Measurements from ENCODE around the gene HOXD9. TPM values are rescaled to one million over a fixed set of nuclear protein-coding genes. Genes with fewer than 3 reads are reported as not detected.
A peak's percentile ranks its signal among the peaks of the same experiment; 100 is the strongest.

Gene HOXD9
- total RNA-seq, 1 experiment from 2014 or later: not detected

GRCh38 chr2:176099728-176100546 lies 22.6 kb upstream of the HOXD9 start, which contains the start of gene HOXD12:
TSS of gene HOXD12 (plus strand) at chr2:176099795. CDS start at chr2:176099802, 7 bp downstream.
- H3K27ac Mint-ChIP-seq (ENCODE audit: unreplicated experiment): no peak within 1 kb of the TSS

DNA sequence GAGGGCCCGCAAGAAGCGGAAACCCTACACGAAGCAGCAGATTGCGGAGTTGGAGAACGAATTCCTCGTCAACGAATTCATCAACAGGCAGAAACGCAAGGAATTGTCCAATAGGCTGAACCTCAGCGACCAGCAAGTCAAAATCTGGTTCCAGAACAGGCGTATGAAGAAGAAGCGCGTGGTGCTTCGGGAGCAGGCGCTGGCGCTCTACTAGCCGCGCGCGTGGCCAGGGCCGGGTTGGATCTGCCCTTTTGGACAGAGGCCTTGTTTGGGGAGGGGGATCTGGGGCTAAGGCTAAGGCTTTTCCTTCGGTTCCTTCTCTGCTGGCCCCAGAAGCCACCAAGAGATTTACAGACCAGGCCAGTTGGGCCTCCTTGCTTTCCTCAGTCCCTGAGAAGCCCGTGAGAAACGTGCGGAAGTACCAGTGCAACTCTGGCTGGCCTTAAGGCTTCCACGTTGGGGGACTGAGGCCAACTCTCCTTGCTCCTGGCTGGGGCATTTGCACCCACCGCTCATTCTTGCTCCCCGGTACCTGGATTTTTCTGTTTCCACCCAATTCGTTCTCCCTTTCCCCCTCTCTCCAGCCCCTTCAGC lies 21.9 kb upstream of the HOXD9 start:
- peaks cover 48% of the 10 kb centered on the region for H3K27me3 Mint-ChIP-seq (ENCODE audit: insufficient read depth, unreplicated experiment)
- intact Hi-C loops (cut with micrococcal nuclease; ENCODE audit: unreplicated experiment): no loop called here
- no peak overlapping the region for H3K4me3 Mint-ChIP-seq (ENCODE audit: unreplicated experiment)
- H3K9me3 Mint-ChIP-seq (ENCODE audit: unreplicated experiment): no peaks in the 10 kb centered on the region
- H3K4me1 Mint-ChIP-seq (ENCODE audit: low read depth, unreplicated experiment): peaks cover 8% of the 10 kb centered on the region
- peak in 1 of 2 experiments; percentile 10 for DNase-seq
- peaks cover 18% of the 10 kb centered on the region for H3K4me1 ChIP-seq
- H3K27me3 ChIP-seq (replicated peaks; ENCODE audit: control insufficient read depth, insufficient read depth, low read length): peaks cover 5% of the 10 kb centered on the region
- H3K27ac Mint-ChIP-seq (ENCODE audit: unreplicated experiment): no peak overlapping the region
- TF ChIP-seq, protein P1, sequence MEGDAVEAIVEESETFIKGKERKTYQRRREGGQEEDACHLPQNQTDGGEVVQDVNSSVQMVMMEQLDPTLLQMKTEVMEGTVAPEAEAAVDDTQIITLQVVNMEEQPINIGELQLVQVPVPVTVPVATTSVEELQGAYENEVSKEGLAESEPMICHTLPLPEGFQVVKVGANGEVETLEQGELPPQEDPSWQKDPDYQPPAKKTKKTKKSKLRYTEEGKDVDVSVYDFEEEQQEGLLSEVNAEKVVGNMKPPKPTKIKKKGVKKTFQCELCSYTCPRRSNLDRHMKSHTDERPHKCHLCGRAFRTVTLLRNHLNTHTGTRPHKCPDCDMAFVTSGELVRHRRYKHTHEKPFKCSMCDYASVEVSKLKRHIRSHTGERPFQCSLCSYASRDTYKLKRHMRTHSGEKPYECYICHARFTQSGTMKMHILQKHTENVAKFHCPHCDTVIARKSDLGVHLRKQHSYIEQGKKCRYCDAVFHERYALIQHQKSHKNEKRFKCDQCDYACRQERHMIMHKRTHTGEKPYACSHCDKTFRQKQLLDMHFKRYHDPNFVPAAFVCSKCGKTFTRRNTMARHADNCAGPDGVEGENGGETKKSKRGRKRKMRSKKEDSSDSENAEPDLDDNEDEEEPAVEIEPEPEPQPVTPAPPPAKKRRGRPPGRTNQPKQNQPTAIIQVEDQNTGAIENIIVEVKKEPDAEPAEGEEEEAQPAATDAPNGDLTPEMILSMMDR (IDR thresholded peaks at IDR 0.05; ENCODE audit: insufficient read depth in 1 of 2, low read depth in 1 of 2, low read length in 1 of 2, severe bottlenecking in 1 of 2, unreplicated experiment in 1 of 2): no peak
- no peaks in the 10 kb centered on the region for H3K36me3 ChIP-seq (ENCODE audit: control insufficient read depth, insufficient read depth, low read length)
- no peaks in the 10 kb centered on the region for H3K36me3 Mint-ChIP-seq (ENCODE audit: insufficient read depth, unreplicated experiment)
- POLR2A ChIA-PET: no interaction called here
- H3K9me3 ChIP-seq: no peaks in the 10 kb centered on the region
- CTCF ChIA-PET: no interaction called here
- H3K4me3 ChIP-seq (ENCODE audit: low read depth, low read length): no peak overlapping the region
- BruUV-seq (replicated peaks): no TSS peak

More at GRCh38 chr2:176099728-176100546, 22.6 kb upstream of the HOXD9 start, which contains the start of gene HOXD12:
- Mint-ChIP-seq H3K9me3 (ENCODE audit: unreplicated experiment) (no peaks in the 10 kb centered on the region), H3K4me1 (ENCODE audit: low read depth, unreplicated experiment) (peaks cover 8% of the 10 kb centered on the region), H3K4me3 (ENCODE audit: unreplicated experiment) (no peak within 1 kb of the TSS), H3K27me3 (ENCODE audit: insufficient read depth, unreplicated experiment) (peaks cover 41% of the 10 kb centered on the region), H3K36me3 (ENCODE audit: insufficient read depth, unreplicated experiment) (no peaks in the 10 kb centered on the region)
- CTCF ChIA-PET: no interaction called here
- peaks cover 17% of the 10 kb centered on the region for H3K4me1 ChIP-seq
- no peaks in the 10 kb centered on the region for H3K36me3 ChIP-seq (ENCODE audit: control insufficient read depth, insufficient read depth, low read length)
- H3K27me3 ChIP-seq (replicated peaks; ENCODE audit: control insufficient read depth, insufficient read depth, low read length): peaks cover 5% of the 10 kb centered on the region
- intact Hi-C loops (cut with micrococcal nuclease; ENCODE audit: unreplicated experiment): loop anchor here (10.0 kb wide), 2 partner anchors 495 to 1065 kb away; no protein-coding TSS in a partner anchor
- TF ChIP-seq, protein P1 (IDR thresholded peaks at IDR 0.05; ENCODE audit: insufficient read depth in 1 of 2, low read depth in 1 of 2, low read length in 1 of 2, severe bottlenecking in 1 of 2, unreplicated experiment in 1 of 2): no peak
- POLR2A ChIA-PET: no interaction called here
- BruUV-seq (replicated peaks): no TSS peak
- peak in 1 of 2 experiments; percentile 27 for DNase-seq
- H3K4me3 ChIP-seq (ENCODE audit: low read depth, low read length): no peak within 1 kb of the TSS
- H3K9me3 ChIP-seq: no peaks in the 10 kb centered on the region

GRCh38 chr2:176101216-176101830 lies 21.2 kb upstream of the HOXD9 start:
- peak in 1 of 2 experiments; percentile 17 for DNase-seq
- Histone ChIP-seq H3K4me1 (peaks cover 18% of the 10 kb centered on the region), H3K9me3 (no peaks in the 10 kb centered on the region), H3K4me3 (ENCODE audit: low read depth, low read length) (no peak overlapping the region), H3K27me3 (replicated peaks; ENCODE audit: control insufficient read depth, insufficient read depth, low read length) (peaks cover 9% of the 10 kb centered on the region), H3K36me3 (ENCODE audit: control insufficient read depth, insufficient read depth, low read length) (no peaks in the 10 kb centered on the region)
- TF ChIP-seq, protein P1 (IDR thresholded peaks at IDR 0.05; ENCODE audit: insufficient read depth in 1 of 2, low read depth in 1 of 2, low read length in 1 of 2, severe bottlenecking in 1 of 2, unreplicated experiment in 1 of 2): no peak
- POLR2A ChIA-PET: no interaction called here
- Mint-ChIP-seq H3K27me3 (ENCODE audit: insufficient read depth, unreplicated experiment) (peaks cover 54% of the 10 kb centered on the region), H3K4me1 (ENCODE audit: low read depth, unreplicated experiment) (peaks cover 13% of the 10 kb centered on the region), H3K9me3 (ENCODE audit: unreplicated experiment) (no peaks in the 10 kb centered on the region), H3K27ac (ENCODE audit: unreplicated experiment) (no peak overlapping the region), H3K4me3 (ENCODE audit: unreplicated experiment) (no peak overlapping the region), H3K36me3 (ENCODE audit: insufficient read depth, unreplicated experiment) (no peaks in the 10 kb centered on the region)
- no TSS peak for BruUV-seq (replicated peaks)
- intact Hi-C loops (cut with micrococcal nuclease; ENCODE audit: unreplicated experiment): no loop called here
- CTCF ChIA-PET: no interaction called here

Data from Caco-2 (cell line).